Thyroid gland (tissue), 4 donors: ENCODE results near the gene SNAPIN. TPM values are rescaled to one million over a fixed set of nuclear protein-coding genes. Genes with fewer than 3 reads are reported as not detected.
A peak's percentile ranks its signal among the peaks of the same experiment; 100 is the strongest.
"Not testable (repeated sequence)": the region's sequence is repeated elsewhere in the genome, so short reads cannot be mapped to it uniquely, and the experiment has no call there.

Source experiments
- DNase-seq, 2 donors: peaks; one replicate each; pipeline ENCODE4 v3.0.0-alpha.2; 2019
- H3K27ac ChIP-seq, 3 donors: fragments of 200-600 bp; sonication (generic); 1 replicate in 2 of 3; 2 replicates in 1 of 3; pipeline ENCODE4 v1.5.1; 2016 to 2019; ENCODE audit warnings: mild to moderate bottlenecking in 1 of 3, moderate library complexity in 1 of 3
- H3K27me3 ChIP-seq: fragments of 200-600 bp; sonication (generic); one replicate; pipeline ENCODE4 v1.5.1; 2019
- H3K36me3 ChIP-seq, 2 donors: fragments of 200-600 bp; sonication (generic); one replicate each; pipeline ENCODE4 v1.5.1; 2016 to 2019
- H3K4me1 ChIP-seq, 2 donors: fragments of 200-600 bp; sonication (generic); one replicate each; pipeline ENCODE4 v1.5.1; 2017 to 2019
- H3K4me3 ChIP-seq, 3 donors: fragments of 200-600 bp; sonication (generic); replicated peaks in 1 of 3; 1 replicate in 2 of 3; 2 replicates in 1 of 3; pipeline ENCODE4 v1.5.1; 2016; ENCODE audit warnings: mild to moderate bottlenecking in 1 of 3
- H3K9me3 ChIP-seq: fragments of 200-600 bp; sonication (generic); one replicate; pipeline ENCODE4 v1.5.1; 2017
- CTCF ChIP-seq, 6 experiments: fragments of 200-600 bp in 3 of 6; fragments of 450-650 bp in 3 of 6; sonication (generic) in 3 of 6; IDR thresholded peaks; one replicate each; pipeline ENCODE4 v1.5.1; 2016 to 2019; ENCODE audit warnings: antibody characterized with exemption in 6 of 6, mild to moderate bottlenecking in 2 of 6, inconsistent platforms in 1 of 6, moderate library complexity in 1 of 6
- POLR2A ChIP-seq, 2 donors: fragments of 450-650 bp; IDR thresholded peaks; one replicate each; pipeline ENCODE4 v1.6.1; 2017; ENCODE audit warnings: antibody characterized with exemption in 2 of 2, mild to moderate bottlenecking in 2 of 2, moderate library complexity in 1 of 2
- WGBS, 2 donors: methylation state at CpG; one replicate each; pipeline ENCODE4 v1.1.5; 2017; 5-methylcytosine and 5-hydroxymethylcytosine counted together
- intact Hi-C: fragments of 100-400 bp; cut with DNase I; formaldehyde crosslinking; loops from one replicate; pipeline ENCODE4 v1.15.1; 2023
- total RNA-seq, 4 donors: library from RNA; depleted of rRNA; stranded (reverse); fragments of >200 nt; gene quantifications; one replicate each; pipeline ENCODE4 v1.2.3, GENCODE V29; 2016

Gene SNAPIN
- total RNA-seq, 4 donors from 2014 or later: 52.0 to 71.9 (median 63.9) TPM

GRCh38 chr1:153667439-153667838, 8.9 kb downstream of the SNAPIN start:
- Histone ChIP-seq H3K36me3 (peaks cover 57 to 64% of the 10 kb centered on the region in 2 donors), H3K4me1 (peaks cover 8 to 12% of the 10 kb centered on the region in 2 donors), H3K9me3 (no peaks in the 10 kb centered on the region), H3K4me3 (no peak overlapping the region), H3K27ac (no peak overlapping the region), H3K27me3 (no peaks in the 10 kb centered on the region)
- intact Hi-C loops: loop anchor here (10.0 kb wide), 1 partner anchor 93 kb away; no protein-coding TSS in a partner anchor
- no peak for DNase-seq
- TF ChIP-seq CTCF (IDR thresholded peaks at IDR 0.05): no peak
- no peak for TF ChIP-seq POLR2A (IDR thresholded peaks at IDR 0.05)
- WGBS, 2 donors: 87 to 94% methylated on average over 4 of the region's 4 CpGs

GRCh38 chr1:153668672-153669071, 10.2 kb downstream of the SNAPIN start:
- Histone ChIP-seq H3K4me1 (peaks cover 8 to 12% of the 10 kb centered on the region in 2 donors), H3K36me3 (peaks cover 45 to 51% of the 10 kb centered on the region in 2 donors)
- H3K27ac ChIP-seq, H3K27me3 ChIP-seq, H3K4me3 ChIP-seq, H3K9me3 ChIP-seq, DNase-seq: not testable (repeated sequence)
- WGBS, 2 donors: 94 to 96% methylated on average over 8 of the region's 8 CpGs
- intact Hi-C loops: loop anchor here (10.0 kb wide), 1 partner anchor 94 kb away; no protein-coding TSS in a partner anchor

GRCh38 chr1:153669606-153670005, 11.1 kb downstream of the SNAPIN start:
- 81 to 90% methylated on average over 6 of the region's 6 CpGs for WGBS, 2 donors
- no peak for DNase-seq
- Histone ChIP-seq H3K36me3 (peaks cover 35 to 42% of the 10 kb centered on the region in 2 donors), H3K27me3 (no peaks in the 10 kb centered on the region), H3K27ac (peak overlapping the region in 1 of 3 donors; percentile 69), H3K4me1 (peaks cover 8 to 12% of the 10 kb centered on the region in 2 donors), H3K4me3 (peak overlapping the region in 2 of 3 donors; percentile 72 to 95), H3K9me3 (no peaks in the 10 kb centered on the region)
- intact Hi-C loops: loop anchor here (10.0 kb wide), 2 partner anchors 95 to 315 kb away; partner anchors contain the start of gene RAB13
- TF ChIP-seq CTCF (IDR thresholded peaks at IDR 0.05): no peak
- TF ChIP-seq POLR2A (IDR thresholded peaks at IDR 0.05): no peak

GRCh38 chr1:153670257-153670858, 11.9 kb downstream of the SNAPIN start:
- peaks cover 8 to 12% of the 10 kb centered on the region in 2 donors for H3K4me1 ChIP-seq
- peak overlapping the region; percentile 72 to 95 (median 80) for H3K4me3 ChIP-seq
- 2% methylated on average over 19 to 20 of the region's 22 CpGs for WGBS, 2 donors
- intact Hi-C loops: loop anchor here (10.0 kb wide), 1 partner anchor 314 kb away; the partner anchor contains the start of gene RAB13
- H3K27me3 ChIP-seq: no peaks in the 10 kb centered on the region
- H3K27ac ChIP-seq: peak overlapping the region; percentile 47 to 69 (median 50)
- peaks cover 28 to 34% of the 10 kb centered on the region in 2 donors for H3K36me3 ChIP-seq
- no peak for TF ChIP-seq POLR2A (IDR thresholded peaks at IDR 0.05)
- TF ChIP-seq CTCF (IDR thresholded peaks at IDR 0.05): no peak
- H3K9me3 ChIP-seq: no peaks in the 10 kb centered on the region
- DNase-seq: no peak

GRCh38 chr1:153670859-153671627, 12.5 kb downstream of the SNAPIN start, which contains the start of gene ILF2:
TSS of gene ILF2 (minus strand) at chr1:153670993. CDS start at chr1:153670922, 71 bp downstream.
- peak; percentile 97 for DNase-seq
- Histone ChIP-seq H3K27ac (peak within 1 kb of the TSS; percentile 73 to 90 (median 84)), H3K36me3 (peaks cover 21 to 28% of the 10 kb centered on the region in 2 donors), H3K4me3 (peak within 1 kb of the TSS; percentile 72 to 95 (median 80)), H3K27me3 (no peaks in the 10 kb centered on the region), H3K4me1 (peaks cover 8 to 12% of the 10 kb centered on the region in 2 donors), H3K9me3 (no peaks in the 10 kb centered on the region)
- 0% methylated on average over 35 of the region's 35 CpGs for WGBS, 2 donors
- intact Hi-C loops: loop anchor here (10.0 kb wide), 1 partner anchor 314 kb away; the partner anchor contains the start of gene RAB13
- TF ChIP-seq CTCF (IDR thresholded peaks at IDR 0.05) (peak in 2 of 6 experiments; percentile 5 to 8), POLR2A (IDR thresholded peaks at IDR 0.05) (peak in 1 of 2 donors; percentile 89)

- Histone ChIP-seq H3K4me3 (peak overlapping the region in 2 of 3 donors; percentile 19 to 28), H3K36me3 (peaks cover 13 to 20% of the 10 kb centered on the region in 2 donors), H3K27ac (peak overlapping the region; percentile 73 to 90 (median 84)), H3K4me1 (peaks cover 8 to 12% of the 10 kb centered on the region in 2 donors)
- 10 to 13% methylated on average over 28 of the region's 28 CpGs for WGBS, 2 donors
- DNase-seq, H3K27me3 ChIP-seq, H3K9me3 ChIP-seq: not testable (repeated sequence)
- intact Hi-C loops: loop anchor here (10.0 kb wide), 1 partner anchor 313 kb away; the partner anchor contains the start of gene RAB13
Measured at GRCh38 chr1:153671628-153672353, 13.3 kb downstream of the SNAPIN start.
